ENCODE measurements around the gene ASTN2. TPM values are rescaled to one million over a fixed set of nuclear protein-coding genes. Genes with fewer than 3 reads are reported as not detected.

Gene ASTN2
- total RNA-seq, 1 donor from 2014 or later = 2.1 TPM

- DNase-seq (ENCODE audit: low read depth, low spot score) = no peak
Observed at GRCh38 chr9:116819116-116819515, 595.7 kb downstream of the ASTN2 start.

GRCh38 chr9:116817762-116818161 is 597.1 kb downstream of the ASTN2 start:
- DNase-seq (ENCODE audit: low read depth, low spot score) = no peak

GRCh38 chr9:116816484-116816883 is 598.4 kb downstream of the ASTN2 start:
- DNase-seq (ENCODE audit: low read depth, low spot score) = no peak

- no peak for DNase-seq (ENCODE audit: low read depth, low spot score)
Observed at GRCh38 chr9:116815835-116816234, 599.0 kb downstream of the ASTN2 start.

DNA sequence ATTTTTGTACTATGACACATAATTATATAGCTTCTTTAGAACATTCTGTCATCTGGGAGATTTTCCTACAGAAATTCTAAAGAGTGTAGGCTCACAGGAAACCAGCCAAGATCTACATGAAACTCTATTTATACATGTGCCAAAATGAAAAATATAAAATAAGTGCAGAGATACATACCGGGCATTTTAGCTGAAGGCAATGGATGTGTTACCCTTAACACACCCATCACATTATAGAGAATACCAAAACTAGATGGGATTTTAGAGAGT is 601.9 kb downstream of the ASTN2 start:
- DNase-seq (ENCODE audit: low read depth, low spot score) = no peak

- DNase-seq (ENCODE audit: low read depth, low spot score) = no peak
Observed at GRCh38 chr9:116812231-116813030, 602.4 kb downstream of the ASTN2 start.

DNA sequence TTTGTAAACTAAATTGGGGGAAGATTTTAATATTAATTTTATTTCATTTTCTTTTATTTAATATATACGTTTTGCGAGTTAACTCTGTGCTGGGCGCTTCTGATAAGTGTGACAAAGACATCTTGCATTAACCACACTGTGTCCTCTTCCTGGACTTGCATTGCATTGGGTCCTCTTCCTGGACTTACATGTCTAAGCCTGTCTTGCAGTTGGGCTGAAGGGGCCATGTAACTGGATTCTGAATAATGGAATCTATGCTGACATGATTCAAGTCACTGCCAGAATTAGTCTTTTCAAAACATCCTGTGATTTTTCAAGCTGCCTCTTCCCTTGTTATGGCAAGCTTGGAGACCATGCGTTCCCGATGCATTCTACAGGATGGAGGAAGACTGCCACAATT is 605.2 kb downstream of the ASTN2 start:
- no peak for DNase-seq (ENCODE audit: low read depth, low spot score)

DNA sequence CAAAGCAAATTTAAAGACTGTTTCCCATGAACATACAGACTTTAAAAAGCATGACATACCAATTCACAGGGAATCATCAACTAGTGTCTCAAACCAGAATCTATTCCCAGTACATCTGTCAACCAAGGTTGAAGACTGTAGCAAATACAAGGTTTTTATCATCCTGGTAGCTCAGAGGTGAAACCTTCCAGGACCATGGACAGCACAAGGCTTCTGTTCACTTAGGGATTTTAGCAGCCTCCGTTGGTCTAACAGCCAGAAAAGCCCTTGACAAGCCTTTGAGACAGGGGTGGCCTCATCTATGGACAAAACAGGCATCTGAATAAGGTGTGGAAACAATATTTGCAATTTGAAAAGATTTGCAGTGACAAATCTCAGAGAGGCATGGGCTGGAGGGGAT is 608.8 kb downstream of the ASTN2 start:
- no peak for DNase-seq (ENCODE audit: low read depth, low spot score)

- no peak for DNase-seq (ENCODE audit: low read depth, low spot score)
Observed at GRCh38 chr9:116800885-116801284, 614.0 kb downstream of the ASTN2 start.

DNA sequence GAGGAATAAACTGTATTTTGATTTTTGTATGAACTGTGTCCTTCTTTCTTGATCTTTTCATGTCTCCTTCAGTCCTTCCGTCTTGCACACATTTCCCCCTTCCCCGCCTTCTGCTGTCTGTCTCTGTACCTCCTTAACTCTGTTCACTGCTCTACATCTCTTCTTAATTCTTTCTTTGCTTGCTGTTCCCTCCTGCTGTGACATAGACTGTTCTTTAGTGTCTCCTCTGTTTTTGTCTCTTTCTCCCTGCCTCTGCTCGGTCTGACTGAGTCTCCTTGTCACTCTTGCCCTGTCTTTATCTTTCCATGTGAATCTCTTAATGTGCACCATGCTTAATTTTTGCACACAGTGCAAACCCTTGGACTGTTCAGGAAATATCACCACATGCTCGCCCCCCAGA is 614.8 kb downstream of the ASTN2 start:
- DNase-seq (ENCODE audit: low read depth, low spot score) = no peak

GRCh38 chr9:116798521-116798920 is 616.3 kb downstream of the ASTN2 start:
- DNase-seq (ENCODE audit: low read depth, low spot score) = no peak

- DNase-seq (ENCODE audit: low read depth, low spot score) = no peak
Observed at GRCh38 chr9:116797276-116797675, 617.6 kb downstream of the ASTN2 start.

GRCh38 chr9:116796669-116797068 is 618.2 kb downstream of the ASTN2 start:
- no peak for DNase-seq (ENCODE audit: low read depth, low spot score)

DNA sequence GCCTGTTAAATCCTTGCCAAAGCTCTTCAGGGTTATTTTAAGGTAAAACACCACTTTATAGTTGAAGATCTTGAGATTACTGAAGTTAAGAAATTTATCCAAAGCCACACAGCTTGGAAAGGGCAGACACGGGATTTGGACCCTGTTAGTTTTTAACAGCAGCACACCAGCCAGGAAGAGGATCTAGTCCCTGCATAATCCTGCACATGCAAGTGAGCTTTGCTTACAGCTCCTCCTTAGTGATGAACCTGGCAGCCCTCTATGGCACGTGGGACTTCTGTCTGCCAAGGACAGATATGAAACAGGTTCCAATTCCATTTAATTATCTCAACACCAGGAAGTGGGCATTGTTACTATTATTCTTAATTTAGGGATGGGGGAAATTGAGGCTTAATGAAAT is 619.0 kb downstream of the ASTN2 start:
- no peak for DNase-seq (ENCODE audit: low read depth, low spot score)

DNA sequence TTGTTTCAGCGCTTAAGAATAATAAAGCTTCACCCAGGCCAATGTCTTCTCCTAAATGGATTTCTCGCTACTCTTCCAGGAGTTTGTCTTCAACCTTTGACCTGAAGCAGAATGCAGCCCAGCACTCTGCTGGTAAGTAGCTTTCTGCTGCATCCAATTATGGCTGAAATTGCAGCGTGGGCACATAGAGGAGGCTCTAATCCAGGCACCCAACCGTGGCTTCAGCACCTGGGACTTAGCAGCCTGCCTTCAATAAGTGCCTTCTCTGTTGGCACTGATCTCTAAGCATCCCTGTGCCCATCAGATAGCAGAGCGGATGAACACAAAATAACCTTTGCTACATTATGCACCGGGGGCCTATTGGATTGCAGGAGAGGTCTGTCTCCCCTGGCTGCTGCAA is 622.6 kb downstream of the ASTN2 start:
- DNase-seq (ENCODE audit: low read depth, low spot score) = no peak

DNA sequence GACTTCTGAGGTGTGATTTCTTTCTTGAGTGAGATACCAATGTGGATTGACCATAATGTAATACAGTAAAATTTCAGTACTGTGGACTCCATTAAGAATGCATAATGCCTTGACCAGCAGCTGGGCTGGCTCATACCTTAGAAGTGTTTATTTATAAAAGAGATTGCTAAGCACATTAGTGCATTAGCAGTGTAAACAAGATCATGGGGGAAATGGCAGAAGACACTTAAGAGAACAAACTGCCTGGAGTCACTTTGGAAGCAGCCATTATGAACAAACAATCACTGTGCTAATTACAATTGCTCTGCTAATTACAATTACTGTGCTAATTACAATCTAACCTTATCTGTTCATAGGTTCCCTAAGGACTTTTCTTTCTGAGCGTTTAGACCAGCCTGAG is 623.5 kb downstream of the ASTN2 start:
- DNase-seq (ENCODE audit: low read depth, low spot score) = no peak

DNA sequence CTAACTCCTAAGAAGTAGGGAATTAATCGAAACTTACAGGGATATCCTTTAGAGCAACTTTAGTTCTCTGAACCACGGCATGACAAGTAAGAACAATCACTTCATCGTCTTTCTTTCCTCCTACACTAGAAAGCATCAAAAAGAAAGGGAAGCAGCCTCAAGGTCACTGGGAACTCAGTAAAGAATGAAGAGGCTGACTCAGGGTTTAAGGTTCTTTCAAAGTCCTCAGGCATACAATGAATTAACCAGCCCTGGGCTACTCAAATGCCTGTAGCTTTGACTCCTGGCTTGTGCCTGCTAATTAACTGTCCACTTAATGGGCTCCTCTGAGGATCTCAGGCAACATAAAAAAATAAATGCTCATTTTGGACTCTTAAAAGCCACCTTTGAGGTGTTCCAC is 625.8 kb downstream of the ASTN2 start:
- no peak for DNase-seq (ENCODE audit: low read depth, low spot score)

DNA sequence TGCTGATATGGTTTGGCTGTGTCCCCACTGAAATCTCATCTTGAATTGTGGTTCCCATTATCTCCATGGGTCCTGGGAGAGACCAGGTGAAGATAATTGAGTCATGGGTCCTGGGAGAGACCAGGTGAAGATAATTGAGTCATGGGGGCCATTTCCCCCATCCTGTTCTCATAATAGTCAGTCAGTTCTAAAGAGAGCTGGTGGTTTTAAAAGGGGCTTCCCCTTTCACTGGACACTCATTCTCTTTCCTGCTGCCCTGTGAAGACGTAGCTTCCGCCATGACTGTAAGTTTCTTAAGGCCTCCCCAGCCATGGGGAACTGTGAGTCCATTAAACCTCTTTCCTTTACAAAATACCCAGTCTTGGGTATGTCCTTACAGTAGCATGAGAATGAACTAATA is 628.1 kb downstream of the ASTN2 start:
- no peak for DNase-seq (ENCODE audit: low read depth, low spot score)

- DNase-seq (ENCODE audit: low read depth, low spot score) = no peak
Observed at GRCh38 chr9:116777116-116777515, 637.7 kb downstream of the ASTN2 start.

DNA sequence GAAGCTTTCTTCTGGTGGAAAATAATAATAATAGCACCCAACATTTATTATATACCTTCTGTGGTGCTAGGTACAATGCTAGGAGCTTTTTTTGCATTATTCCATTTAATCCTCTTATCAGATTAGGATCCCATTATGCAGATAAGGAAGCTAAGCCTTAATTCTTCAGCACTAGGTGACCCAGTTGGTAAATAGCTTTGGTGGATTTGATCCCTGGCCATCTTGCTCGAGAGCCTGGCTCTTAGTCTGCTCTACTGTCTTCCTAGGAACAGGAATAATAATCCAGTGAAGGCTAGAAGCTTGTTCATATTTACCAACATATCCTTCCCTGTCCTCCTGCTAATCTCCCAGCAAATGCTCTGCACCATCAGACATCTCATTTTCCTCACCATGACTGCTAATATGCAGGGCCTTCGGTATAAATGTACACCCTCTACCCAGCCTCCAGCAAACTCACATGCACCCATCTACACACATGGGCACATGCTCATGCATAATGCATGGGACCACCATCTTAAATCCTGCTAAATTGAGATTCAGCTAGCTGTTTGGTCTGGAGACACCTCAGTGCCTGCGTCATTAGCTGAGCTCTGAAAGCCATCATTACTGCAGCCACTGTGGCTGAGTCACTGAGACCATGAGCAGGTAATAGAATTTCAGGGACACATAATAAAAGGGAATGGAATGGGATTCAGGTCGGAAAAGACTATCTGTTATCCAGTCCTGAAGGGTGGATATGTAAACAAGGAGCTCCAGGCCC is 640.3 kb downstream of the ASTN2 start:
- no peak for DNase-seq (ENCODE audit: low read depth, low spot score)

GRCh38 chr9:116767219-116767618 is 647.6 kb downstream of the ASTN2 start:
- DNase-seq (ENCODE audit: low read depth, low spot score) = no peak

DNA sequence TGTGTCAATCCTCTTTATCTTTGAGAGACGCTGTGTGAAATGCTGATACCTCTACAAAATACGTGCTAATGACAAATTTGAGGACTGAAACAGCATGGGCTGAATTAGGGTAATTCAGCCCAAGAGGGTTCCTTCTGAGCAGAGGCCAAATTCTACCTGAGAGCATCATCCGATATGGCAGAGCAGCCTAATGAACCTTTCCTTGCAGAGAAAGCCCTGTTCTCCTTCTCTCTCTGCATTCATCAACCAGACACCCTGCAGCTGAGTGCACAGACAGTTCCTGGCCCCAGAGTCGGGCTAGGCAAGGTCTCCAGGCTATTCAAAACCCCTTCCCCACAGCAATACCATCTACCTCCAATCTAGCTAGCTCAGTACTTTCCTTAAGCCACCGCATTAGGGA is 649.8 kb downstream of the ASTN2 start:
- no peak for DNase-seq (ENCODE audit: low read depth, low spot score)

DNA sequence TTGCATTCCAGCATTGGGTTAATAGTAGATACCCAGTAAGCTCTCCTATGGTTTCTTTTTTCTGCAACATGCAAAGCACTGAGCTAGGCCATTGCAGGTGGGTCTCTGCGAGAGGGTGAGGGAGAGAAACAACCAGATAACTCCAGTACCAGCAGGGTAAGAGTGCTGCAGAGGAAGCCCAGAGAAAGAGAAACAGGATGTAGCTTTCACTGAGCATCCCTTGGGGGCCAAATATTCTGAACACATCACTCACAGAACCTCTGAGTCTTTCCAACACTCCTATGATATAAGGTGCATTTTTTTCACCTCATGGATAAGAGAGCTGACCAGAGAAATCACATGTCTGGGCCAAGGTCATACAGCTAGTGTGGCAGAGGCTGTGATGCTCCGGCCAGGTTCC is 651.1 kb downstream of the ASTN2 start:
- no peak for DNase-seq (ENCODE audit: low read depth, low spot score)
